ENCODE measurements around the gene PARP1.
"Not testable (repeated sequence)": the region's sequence is repeated elsewhere in the genome, so short reads cannot be mapped to it uniquely, and the experiment has no call there.

The PARP1 gene

GRCh38 chr1:226349801-226350518 lies 57.9 kb downstream of the PARP1 start:
- DNase-seq, result peak; percentile 46

GRCh38 chr1:226349081-226349480 lies 58.8 kb downstream of the PARP1 start:
- no peak for DNase-seq

GRCh38 chr1:226344441-226345259 lies 63.2 kb downstream of the PARP1 start:
- no peak for DNase-seq

GRCh38 chr1:226342656-226343055 lies 65.2 kb downstream of the PARP1 start:
- DNase-seq, result no peak

- DNase-seq, result not testable (repeated sequence)
These were observed 67.8 kb downstream of the PARP1 start for GRCh38 chr1:226340111-226340510.

- no peak for DNase-seq
These were observed 70.5 kb downstream of the PARP1 start for GRCh38 chr1:226337276-226337875.

GRCh38 chr1:226335661-226336060 lies 72.2 kb downstream of the PARP1 start:
- DNase-seq, result no peak

- DNase-seq, result no peak
These were observed 74.9 kb downstream of the PARP1 start for GRCh38 chr1:226332947-226333346.

- DNase-seq, result no peak
These were observed 78.7 kb downstream of the PARP1 start for GRCh38 chr1:226329237-226329636.

- DNase-seq, result no peak
These were observed 80.1 kb downstream of the PARP1 start for GRCh38 chr1:226327761-226328162.

- DNase-seq, result no peak
These were observed 82.7 kb downstream of the PARP1 start for GRCh38 chr1:226325178-226325577.

- DNase-seq, result no peak
These were observed 83.4 kb downstream of the PARP1 start for GRCh38 chr1:226324479-226324878.

GRCh38 chr1:226322986-226323385 lies 84.9 kb downstream of the PARP1 start:
- no peak for DNase-seq

- no peak for DNase-seq
These were observed 87.0 kb downstream of the PARP1 start for GRCh38 chr1:226320930-226321329.

- no peak for DNase-seq
These were observed 89.4 kb downstream of the PARP1 start for GRCh38 chr1:226318471-226318870.

- no peak for DNase-seq
These were observed 93.8 kb downstream of the PARP1 start for GRCh38 chr1:226314055-226314454.

GRCh38 chr1:226312065-226312464 lies 95.8 kb downstream of the PARP1 start:
- no peak for DNase-seq

- no peak for DNase-seq
These were observed 96.5 kb downstream of the PARP1 start for GRCh38 chr1:226311376-226311775.

Data from DMS79 (cell line).